ENCODE data around the gene SUSD6. TPM values are rescaled to one million over a fixed set of nuclear protein-coding genes. Genes with fewer than 3 reads are reported as not detected.

The SUSD6 gene, protein sequence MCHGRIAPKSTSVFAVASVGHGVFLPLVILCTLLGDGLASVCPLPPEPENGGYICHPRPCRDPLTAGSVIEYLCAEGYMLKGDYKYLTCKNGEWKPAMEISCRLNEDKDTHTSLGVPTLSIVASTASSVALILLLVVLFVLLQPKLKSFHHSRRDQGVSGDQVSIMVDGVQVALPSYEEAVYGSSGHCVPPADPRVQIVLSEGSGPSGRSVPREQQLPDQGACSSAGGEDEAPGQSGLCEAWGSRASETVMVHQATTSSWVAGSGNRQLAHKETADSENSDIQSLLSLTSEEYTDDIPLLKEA
- polyA plus RNA-seq (ENCODE audit: insufficient read length in 12 of 12) = 10 to 100 TPM in 11 of 12 donors, not detected in 1; 14.8 to 28.0 (median 18.7) TPM
- long read RNA-seq, donor 1, full-length matches to known transcripts = 6 of 6 reads
- long read RNA-seq, donor 1, partial matches to known transcripts = 0 of 6 reads
- long read RNA-seq, donor 1, other reads (novel, unspliced or antisense) = 0 of 6 reads
- long read RNA-seq, donor 2, full-length matches to known transcripts = 3 of 48 reads
- long read RNA-seq, donor 2, partial matches to known transcripts = 45 of 48 reads
- long read RNA-seq, donor 2, other reads (novel, unspliced or antisense) = 0 of 48 reads
- long read RNA-seq, donor 3 = 0 reads
- long read RNA-seq, donor 4, full-length matches to known transcripts = 5 of 5 reads
- long read RNA-seq, donor 4, partial matches to known transcripts = 0 of 5 reads
- long read RNA-seq, donor 4, other reads (novel, unspliced or antisense) = 0 of 5 reads
- long read RNA-seq, donor 5, full-length matches to known transcripts = 4 of 4 reads
- long read RNA-seq, donor 5, partial matches to known transcripts = 0 of 4 reads
- long read RNA-seq, donor 5, other reads (novel, unspliced or antisense) = 0 of 4 reads
- long read RNA-seq, donor 6, full-length matches to known transcripts = 1 of 1 reads
- long read RNA-seq, donor 6, partial matches to known transcripts = 0 of 1 reads
- long read RNA-seq, donor 6, other reads (novel, unspliced or antisense) = 0 of 1 reads
- long read RNA-seq, donor 7 = 0 reads
- long read RNA-seq, donor 8, full-length matches to known transcripts = 3 of 3 reads
- long read RNA-seq, donor 8, partial matches to known transcripts = 0 of 3 reads
- long read RNA-seq, donor 8, other reads (novel, unspliced or antisense) = 0 of 3 reads
- long read RNA-seq, donor 9, full-length matches to known transcripts = 3 of 3 reads
- long read RNA-seq, donor 9, partial matches to known transcripts = 0 of 3 reads
- long read RNA-seq, donor 9, other reads (novel, unspliced or antisense) = 0 of 3 reads
- long read RNA-seq, donor 10, full-length matches to known transcripts = 5 of 5 reads
- long read RNA-seq, donor 10, partial matches to known transcripts = 0 of 5 reads
- long read RNA-seq, donor 10, other reads (novel, unspliced or antisense) = 0 of 5 reads
- long read RNA-seq, donor 11, full-length matches to known transcripts = 4 of 4 reads
- long read RNA-seq, donor 11, partial matches to known transcripts = 0 of 4 reads
- long read RNA-seq, donor 11, other reads (novel, unspliced or antisense) = 0 of 4 reads

DNA sequence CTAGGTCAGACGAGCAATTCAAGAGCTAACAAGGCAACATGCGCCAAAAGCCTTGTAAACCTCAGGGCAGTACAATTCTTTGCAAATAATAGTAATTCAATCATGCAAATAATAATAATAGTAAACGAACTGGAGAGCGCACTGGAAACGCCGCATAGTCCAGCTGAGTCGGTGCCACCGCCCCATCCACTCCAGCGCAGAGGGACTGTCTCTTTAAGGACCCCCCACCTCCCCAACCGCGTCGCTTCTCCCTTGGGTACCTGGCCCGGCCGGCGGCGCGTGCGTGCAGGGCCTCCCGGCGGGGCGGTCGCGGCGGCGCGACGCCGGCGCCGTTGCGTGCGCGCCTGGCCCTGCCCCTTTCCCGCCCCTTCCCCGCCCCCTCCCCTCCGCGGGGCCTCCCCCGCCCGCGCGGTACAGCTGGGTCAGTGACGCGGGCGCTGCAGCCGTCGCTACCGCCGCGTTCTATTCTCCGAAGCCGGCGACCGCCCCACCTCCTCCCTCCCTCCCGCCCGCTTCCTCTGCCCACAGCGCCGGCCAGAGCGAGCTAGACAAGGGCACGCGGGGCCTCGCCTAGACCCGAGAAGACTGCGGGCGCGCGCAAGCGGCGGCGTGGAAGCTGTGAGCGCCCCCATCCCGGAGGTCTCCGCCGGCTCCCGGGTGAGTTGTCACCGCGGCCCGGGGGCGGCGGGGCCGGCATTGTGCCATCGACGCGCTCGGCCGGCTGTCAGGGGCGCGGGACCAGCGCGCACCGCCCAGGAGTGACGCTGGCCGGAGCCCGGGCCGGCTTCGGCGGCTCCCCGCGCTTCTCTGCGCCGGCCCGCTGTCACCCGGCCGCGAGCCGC is at the start of gene SUSD6:
SUSD6 (plus strand) TSS at position 425 of the 842 bp plus-strand sequence. CDS start 46,997 bp downstream, outside the sequence.
- peak; percentile 90 for DNase-seq

DNA sequence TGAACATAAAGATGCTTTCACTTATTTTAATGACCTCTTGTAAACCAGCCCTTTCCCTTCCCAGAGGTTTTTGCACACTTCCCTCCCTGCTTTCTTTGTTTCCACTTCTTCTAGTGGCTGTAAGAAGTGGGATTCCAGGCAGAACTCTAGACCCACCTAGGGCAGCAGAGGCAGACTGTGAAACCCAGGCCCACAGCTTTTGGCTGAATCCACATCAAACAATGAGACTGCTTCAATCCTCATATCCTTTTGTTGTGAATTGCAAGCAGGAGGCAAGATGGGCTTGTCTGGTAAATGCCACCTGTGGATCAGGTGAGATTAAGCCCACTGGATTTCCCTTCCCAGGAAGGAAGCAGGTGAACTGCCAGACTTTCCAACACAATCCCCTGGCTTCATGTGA is 49.5 kb upstream of the SUSD6 start:
- no peak for DNase-seq

DNA sequence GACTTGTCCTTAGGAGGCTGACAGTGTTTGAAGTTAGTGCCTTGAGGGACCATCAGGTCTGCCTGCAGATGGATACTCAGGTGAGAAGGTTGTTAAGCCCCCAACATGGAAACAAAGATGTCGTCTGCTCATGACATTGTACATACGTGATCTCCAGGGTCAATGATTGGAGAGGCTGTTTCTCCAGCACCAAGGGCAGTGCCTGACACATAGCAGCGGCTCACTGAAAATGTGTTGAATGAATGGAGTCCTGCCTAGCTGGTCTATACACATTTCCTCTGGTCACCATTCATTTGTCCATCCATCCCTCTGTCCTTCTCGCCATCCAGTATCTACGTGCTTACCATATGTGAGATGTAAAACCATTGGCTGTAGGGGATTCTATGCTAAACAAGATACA is 43.8 kb upstream of the SUSD6 start:
- DNase-seq = no peak

DNA sequence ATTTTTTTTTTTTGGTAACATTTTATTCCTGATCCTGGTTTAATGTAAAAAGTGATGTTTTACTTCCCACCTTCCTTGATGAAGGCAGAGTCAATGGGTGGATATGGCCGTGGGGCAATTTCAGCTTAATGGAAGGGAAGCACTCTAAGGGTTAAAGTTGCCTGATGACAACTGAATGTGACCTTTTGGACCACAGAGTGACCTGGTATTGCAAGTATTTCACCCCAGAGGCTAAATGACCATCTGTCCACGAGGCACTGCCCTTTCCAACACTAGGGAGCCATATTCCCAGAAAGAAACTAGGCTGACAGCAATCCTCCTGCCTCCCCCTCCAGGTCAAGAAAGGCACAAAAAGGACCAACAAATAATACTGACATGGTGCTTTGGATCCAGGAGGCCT is 41.5 kb upstream of the SUSD6 start:
- DNase-seq = no peak

DNA sequence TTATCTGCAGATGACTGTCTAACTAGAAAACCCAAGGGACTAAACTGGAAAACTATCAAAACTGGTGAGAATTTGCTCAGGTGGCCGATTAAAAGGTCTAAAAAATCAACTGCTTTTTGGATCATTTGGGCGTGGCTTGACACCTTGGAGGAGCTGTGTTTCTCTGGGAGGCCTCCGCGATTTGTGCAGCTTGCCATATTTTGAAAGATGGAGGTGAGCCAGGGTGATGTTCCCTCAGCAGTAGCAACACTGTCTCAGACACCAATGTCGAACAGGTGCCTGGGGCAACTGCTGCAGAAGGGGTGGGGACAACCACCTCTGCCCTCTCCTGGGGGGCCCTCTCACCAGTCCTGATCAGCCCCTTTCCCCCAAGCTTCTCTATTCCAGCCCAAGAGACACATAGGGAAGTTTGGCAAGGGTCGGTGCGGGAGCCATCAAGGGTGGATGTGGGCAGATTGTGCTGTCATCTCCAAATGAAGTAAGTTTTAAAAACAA is 40.5 kb upstream of the SUSD6 start:
- no peak for DNase-seq

DNA sequence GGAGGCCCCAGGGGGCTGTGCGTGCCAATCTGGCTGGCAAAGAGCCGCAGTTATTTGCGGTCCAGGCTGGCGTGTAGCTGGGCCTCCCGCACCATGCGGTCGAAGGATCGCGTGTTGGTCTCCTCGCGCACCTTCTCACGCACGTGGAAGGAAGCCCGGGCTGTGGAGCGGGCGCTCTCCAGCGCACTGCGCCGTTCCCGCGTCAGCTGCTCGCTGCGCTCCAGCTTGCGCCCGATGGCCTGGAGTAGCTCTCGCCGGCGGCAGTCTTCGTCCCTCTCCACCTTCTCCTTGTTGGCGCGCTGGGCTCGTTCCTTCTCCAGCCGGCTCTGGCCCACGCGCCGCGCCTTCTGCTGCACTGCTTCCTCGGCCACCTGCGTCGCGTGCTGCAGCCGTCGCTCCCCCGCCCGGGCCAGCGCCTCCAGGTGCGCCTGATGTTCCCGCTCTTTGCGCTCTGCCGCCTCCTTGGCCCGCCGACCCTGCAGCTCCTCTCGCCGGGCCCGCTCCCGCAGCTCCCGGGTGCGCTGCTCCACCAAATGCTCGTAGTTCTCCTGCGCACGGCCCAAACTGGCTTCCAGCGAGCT is 39.9 kb upstream of the SUSD6 start:
- DNase-seq = no peak

DNA sequence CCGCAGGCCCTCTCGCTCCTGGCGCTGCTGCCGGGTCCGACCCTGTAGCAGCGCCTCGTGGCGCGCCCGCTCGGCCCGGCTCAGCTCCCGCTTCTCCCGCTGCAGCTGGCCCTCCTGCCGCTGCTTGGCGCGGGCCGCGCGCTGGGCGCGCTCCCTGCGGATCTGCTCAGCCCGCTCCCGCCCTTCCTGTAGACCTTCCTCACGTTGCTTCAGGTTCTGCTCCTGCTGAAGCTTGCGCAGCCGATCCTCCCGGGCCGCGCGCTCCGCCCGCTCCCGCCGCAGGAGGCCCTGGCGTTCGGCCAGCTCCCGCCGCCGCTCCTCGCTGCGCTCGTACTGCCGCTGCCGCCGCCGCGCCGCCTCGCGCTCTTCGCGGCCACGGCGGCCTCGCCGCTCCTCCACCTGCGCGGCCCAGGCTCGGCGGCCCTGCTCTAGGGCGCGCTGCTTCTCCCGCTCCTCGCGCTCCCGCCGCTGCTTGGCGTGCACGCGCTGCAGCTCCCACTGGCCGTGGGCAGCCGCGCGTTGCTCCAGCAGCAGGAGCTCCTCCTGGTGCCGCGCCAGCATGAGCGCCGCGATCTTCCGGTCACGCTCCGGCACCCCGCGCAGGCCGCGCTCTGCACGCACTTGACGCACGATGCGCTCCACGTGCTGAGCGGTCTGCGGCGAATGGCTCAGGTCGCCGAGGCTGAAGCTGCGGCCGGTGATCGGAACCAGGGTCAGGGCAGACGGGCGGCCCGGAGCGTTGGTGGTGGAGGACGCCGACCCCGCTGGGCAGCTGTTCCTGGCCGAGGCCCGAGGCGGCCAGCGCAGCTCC is 39.2 kb upstream of the SUSD6 start:
- DNase-seq = no peak

DNA sequence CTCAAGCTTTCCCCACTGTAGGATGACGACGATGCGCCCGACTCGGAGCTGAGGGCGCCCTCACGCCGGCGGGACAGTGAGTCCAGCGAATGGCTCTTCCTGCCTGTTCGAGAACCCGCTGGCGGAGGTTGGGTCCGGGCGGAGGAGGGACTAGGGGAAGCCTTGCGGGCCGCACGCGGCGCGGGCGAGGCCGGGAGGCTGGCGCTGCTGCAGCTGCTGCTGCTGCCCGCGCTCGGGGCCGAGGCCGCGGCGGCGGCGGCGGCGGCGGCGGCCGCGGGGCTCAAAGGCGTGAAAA is 38.6 kb upstream of the SUSD6 start:
- no peak for DNase-seq

DNA sequence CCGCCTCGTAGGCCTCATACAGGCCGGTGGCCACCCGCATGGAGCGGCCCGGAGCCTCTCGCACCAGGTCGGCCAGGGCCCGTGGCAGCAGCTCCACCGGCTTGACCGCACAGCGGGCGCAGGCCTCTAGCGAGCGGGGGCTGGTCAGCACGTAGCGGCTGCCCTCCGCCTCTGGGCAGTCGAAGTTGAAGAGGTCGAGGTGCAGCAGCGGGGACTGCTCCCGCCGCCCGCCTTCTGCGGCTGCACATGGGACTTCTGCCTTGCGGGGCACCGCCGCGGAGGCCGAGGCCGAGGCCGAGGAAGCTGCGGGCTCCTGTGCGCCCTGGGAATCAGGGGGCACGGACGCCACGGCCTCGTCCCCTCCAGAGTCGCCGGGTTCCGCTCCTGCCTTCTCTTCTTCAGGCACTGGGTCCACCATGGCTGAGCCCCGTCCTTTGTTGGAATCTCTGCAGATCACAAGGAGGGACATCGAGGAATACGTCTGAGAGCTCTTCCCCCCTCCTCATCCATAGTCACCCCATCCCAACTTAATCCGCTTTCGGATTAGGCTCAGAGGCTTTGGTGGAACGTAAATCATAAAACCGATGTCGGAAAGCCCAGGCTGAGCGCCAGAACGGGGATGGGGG is 38.1 kb upstream of the SUSD6 start:
- no peak for DNase-seq

DNA sequence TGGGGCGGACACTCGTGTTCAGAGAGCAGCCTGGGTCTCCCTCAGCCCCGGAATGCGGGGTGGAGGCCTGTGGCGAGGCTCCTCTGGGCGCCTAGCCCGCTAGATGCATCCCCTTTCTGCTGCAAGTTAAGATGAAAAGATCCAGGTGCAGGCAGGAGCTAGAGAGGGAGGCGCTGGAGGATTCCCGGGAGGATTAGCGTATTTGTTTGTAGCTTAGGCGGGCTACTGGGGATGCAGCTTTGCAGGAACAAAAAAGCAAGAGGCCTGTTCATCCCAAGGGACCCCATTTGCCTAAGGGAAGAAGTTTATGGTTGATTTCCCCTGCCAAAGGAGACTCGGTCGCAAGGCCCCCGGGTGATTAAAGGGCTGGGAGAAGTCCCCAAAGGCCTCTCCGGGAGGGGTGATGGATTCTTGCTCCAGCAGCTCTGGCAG is 37.5 kb upstream of the SUSD6 start:
- no peak for DNase-seq

DNA sequence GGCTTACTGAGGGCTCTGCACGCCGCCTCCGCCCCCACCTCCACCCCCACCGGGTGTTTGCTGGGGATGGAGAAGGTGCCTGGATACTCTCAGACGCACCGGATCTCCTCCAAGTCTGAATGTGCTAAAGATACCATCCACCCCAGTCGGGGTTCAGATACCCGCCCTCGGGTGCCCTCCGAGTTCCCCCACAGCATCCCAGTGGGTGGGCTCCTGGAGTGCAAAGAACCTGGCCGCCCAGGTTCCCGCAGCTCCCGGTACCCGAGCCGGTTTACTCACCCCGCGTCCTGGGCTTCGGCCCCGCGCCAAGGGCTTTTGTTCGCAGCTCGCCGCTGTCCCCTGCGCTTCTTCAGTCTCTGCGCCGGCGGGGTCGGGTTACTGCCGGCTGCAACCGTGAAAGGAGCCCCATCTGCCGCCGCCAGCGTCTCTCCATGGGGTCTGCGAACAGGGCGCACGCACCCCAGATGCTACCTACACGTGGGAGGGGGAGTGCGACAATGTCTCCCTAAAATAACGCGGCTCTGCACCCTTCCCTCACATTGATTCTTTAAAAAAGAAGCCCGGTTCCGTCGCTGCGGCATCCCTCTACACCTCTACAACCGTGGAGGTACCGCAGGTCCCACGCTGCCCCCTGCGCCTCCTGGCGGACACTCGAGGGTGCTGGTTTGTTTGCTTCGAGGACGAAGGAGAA is 37.0 kb upstream of the SUSD6 start, which contains the start of gene CCDC177:
CCDC177 (minus strand) TSS at position 609 of the 691 bp plus-strand sequence. CDS start 1,249 bp downstream, outside the sequence.
- peak; percentile 49 for DNase-seq

DNA sequence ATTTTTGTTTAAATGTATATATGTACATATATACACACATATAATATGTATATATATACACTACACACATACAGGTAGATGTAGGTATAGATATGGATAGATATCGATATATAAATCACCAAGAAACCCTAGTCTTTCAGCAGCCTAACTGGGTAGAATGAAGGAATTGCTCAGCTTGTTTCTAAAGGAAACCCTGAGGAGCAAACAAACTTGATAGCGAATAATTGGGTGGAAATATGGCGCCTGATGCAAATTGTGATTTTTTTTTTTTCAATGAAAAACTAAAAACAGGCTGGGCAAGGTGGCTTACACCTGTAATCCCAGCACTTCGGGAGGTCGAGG is 36.5 kb upstream of the SUSD6 start:
- DNase-seq = no peak

DNA sequence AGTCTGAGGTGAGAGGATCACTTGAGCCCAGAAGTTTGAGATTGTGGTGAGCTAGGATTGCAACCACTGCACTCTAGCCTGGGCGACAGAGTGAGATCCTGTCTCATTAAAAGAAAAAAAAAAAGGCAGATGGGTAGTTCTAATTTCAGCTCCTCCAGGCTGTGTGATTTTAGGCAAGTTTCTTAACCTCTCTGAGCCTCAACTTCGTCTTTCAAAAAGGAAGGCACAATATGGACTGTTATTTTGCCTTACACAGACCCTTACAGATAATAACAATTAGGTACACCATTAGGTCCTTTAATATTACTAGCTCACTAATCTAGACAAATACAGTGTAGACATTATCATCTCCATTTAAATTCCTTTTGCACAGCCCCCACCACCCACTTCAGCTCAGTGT is 31.9 kb upstream of the SUSD6 start:
- DNase-seq = no peak

DNA sequence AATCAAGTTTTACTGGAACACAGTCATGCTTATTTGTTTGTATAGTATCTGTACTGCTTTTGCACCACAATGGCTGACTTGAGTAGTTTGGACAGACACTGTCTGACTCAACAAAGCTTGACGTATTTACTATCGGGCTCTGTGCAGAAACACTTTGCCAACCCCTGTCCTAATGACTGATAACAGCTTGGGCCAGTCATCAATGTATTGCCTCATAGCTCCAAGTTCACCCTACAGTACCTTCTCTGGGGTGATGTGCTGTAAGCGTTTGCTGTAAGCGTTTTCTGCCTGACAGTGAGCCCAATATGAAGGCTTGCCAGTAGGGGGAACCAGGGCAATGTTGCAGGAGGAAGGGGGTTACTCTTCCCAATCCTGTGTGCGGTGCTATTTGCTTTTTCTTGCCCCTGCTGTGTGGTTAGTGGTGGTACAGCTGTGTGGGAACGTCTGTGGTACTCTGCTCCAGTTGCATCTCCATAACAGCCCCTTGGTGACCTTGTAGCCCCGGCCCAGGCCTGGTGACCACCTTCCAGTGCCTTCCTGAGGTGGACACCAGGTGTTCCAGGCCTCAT is 31.3 kb upstream of the SUSD6 start:
- no peak for DNase-seq

DNA sequence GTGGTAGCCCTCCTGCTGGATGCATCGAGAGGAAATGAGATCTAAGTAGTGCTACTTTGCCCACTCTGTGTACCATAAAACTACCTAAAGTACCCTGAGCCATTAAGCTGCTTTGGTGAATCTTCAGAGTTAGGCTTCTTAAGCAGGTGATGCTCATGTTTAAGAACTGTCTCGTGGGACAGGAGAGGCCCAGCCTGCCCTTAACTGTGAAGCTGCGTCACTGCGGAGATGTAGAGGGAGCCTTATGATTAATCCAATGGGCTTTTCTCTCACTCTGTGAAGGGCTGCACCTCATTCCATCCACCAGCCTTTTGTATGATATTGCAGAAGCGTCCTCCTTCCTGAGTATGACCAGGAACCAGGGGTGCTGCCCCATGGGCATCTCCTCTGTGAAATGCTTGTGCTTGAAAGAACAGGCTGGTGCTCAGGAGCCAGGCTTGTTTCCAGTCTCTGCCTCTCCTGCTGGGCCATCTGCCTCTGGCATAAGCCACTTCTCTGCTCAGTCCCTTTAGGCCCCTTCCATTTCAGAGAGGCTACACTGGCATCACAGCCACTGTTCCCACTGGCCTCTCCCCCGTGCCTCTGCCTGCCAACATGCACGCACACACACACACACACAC is 30.0 kb upstream of the SUSD6 start:
- no peak for DNase-seq

DNA sequence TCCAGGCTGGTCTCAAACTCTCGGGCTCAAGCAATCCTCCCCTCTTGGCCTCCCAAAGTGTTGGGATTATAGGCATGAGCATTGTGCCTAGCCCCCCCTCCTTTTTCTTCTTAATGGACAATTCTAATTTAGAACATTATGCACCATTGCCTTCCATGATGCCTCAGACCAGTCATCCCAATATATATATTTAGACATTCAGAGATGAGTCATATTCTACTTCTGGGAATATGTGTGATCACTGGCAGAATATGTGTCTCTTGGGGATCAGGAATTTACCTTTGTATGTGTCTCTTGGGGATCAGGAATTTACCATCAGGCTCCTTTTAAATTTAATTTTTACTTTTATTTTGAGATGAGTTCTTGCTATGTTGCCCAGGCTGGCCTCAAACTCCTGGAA is 29.2 kb upstream of the SUSD6 start:
- no peak for DNase-seq

DNA sequence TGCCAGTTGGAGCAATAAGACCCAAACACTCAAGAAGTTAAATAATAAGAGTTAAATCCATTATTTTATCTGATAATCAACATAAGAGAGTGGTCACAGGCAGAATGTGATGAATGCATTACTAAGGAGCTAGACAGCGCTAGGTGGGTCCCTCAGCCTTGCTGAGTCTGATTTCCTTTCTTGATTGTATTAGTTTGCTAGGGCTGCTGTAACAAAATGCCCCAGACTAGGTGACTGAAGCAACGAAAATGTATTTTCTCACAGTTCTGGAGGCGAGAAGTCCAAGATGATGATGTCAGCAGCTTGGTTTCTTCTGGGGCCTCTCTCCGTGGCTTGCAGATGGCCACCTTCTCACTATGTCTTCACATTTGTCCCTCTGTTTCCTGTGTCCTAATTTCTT is 28.6 kb upstream of the SUSD6 start:
- no peak for DNase-seq

Measured in muscle of arm (tissue), 14 donors.